Astrocyte of the hippocampus (primary cell): ENCODE data around the gene CLASP1.
"Not testable (repeated sequence)": the region's sequence is repeated elsewhere in the genome, so short reads cannot be mapped to it uniquely, and the experiment has no call there.

Experiments used
- DNase-seq: peaks from one replicate; pipeline ENCODE4 v3.0.0; 2011; ENCODE audit warnings: low read depth, low spot score

The CLASP1 gene

DNA sequence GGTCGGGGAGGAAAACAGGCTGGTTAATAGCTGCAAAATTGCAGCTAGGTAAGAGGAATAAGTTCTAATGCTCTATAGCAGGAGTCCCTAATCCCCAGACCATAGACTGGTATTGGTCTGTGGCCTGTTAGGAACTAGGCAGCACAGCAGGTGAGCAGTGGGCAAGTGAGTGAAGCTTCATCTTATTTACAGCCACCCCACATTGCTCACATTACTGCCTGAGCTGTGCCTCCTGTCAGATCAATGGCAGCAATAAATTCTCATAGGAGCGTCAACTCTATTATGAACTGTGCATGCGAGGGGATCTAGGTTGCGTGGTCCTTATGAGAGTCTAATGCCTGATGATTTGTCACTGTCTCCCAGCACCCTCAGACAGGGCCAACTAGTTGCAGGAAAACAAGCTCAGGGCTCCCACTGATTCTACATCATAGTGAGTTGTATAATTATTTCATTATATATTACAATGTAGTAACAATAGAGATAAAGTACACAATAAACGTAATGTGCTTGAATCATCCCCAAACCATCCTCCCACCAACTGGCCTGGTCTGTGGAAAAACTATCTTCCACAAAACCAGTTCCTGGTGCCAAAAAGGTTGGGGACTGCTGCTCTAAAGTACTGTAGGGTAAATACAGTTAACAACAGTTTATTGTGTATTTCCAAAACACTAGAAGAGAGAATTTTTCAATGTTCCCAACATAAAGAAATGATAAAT is 272.6 kb downstream of the CLASP1 start:
- no peak for DNase-seq

DNA sequence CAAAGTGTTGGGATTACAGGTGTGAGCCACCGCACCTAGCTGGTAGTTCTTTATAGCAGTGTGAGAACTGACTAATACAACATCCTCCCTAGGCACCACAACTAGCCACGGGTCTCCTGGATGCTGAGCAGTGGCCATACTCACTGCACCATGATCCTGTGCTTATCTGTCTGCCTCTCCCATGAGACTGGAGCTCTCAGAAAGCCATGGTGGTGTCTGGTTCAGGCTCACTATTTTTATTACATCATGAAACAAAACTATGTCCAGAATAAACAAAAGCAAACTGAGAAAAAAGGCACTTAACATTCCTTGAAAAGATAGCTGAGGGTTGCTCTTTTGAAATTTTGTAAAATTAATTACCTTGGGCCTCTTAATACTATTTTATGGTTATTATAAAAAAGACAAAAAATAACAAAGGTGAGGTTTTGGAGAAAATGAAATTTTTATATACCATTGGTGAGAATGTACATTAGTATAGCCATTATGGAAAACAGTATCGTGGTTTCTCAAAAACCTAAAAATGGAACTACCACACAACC is 273.6 kb downstream of the CLASP1 start:
- peak; percentile 72 for DNase-seq

DNA sequence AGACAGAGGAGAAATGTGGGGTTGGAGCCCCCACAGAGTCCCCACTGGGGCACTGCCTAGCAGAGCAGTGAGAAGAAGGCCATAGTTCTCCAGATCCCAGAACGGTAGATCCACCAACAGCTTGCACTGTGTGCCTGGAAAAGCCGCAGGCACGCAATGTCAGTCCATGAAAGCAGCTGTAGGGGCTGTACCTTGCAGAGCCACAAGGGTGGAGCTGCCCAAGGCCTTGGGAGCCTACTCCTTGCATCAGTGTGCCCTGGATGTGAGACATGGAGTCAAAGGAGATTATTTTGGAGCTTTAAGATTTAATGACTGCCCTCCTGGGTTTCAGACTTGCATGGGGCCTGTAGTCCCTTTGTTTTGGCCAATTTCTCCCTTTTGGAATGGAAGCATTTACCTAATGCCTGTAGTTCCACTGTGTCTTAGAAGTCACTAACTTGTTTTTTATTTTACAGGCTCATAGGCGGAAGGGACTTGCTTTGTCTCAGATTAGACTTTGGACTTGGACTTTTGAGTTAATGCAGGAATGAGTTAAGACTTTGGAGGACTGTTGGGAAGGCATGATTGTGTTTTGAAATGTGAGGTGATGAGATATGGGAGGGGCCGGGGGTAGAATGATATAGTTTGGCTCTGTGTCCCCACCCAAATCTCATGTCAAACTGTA is 274.7 kb downstream of the CLASP1 start:
- not testable (repeated sequence) for DNase-seq

DNA sequence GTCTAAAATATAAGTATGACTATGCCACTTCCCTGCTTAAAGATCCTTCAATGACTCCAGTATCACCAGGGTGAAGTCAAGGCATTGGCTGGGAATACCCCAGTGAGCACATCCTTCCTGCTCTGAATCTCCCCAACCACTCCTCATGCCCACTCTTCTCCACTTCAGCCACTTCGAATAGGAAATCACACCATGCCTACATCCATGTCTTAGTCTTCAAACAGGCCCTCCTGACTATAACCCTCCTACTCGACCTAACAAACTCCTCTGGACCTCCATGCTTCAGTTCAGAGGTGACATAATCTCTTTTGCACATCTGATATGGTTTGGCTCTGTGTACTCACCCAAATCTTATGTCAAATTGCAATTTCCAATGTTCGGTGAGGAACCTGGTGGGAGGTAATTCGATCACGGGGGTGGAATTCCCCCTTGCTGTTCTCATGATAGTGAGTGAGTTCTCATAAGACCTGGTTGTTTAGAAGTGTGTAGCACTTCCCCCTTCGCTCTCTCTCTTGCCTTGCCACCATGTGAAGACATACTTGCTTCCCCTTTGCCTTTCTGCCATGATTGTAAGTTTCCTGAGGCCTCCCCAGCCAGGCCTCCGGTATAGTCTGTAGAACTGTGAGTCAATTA is 276.4 kb downstream of the CLASP1 start:
- DNase-seq = no peak

DNA sequence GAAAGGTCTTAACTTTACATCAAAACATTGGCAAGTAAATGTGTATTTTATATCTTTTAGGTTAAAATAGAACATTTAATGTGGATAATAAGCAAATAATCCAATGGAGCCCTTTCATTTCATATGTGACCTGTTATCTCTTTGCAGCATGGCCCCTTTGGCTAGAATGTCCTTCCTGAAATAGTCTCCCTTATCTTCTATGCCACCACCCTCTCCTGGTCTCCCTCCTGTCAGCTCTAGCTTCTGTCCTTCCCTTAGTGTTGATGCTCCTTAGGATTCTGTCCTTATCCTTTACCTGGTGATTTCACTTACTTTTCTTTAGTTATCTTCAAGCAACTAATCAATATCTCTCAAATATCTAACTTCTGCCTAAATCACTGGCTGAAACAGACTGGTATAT is 277.2 kb downstream of the CLASP1 start:
- no peak for DNase-seq

DNA sequence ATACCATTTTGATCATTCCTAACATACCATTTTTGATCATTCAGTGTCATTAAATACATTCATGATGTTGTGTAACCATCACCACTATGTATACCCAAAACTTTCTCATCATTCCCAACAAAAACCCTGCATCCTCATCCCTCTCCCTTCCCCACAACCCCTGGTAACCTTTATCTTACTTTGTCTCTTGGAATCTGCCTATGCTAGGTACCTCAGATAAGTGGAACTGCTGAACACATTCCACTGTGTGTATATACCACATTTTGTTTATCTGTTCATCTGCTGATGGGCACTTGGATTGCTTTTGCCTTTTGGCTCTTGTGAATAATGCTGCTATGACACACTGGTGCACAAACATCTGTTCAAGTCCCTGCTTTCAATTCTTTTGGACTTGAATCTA is 280.4 kb downstream of the CLASP1 start:
- DNase-seq = no peak

DNA sequence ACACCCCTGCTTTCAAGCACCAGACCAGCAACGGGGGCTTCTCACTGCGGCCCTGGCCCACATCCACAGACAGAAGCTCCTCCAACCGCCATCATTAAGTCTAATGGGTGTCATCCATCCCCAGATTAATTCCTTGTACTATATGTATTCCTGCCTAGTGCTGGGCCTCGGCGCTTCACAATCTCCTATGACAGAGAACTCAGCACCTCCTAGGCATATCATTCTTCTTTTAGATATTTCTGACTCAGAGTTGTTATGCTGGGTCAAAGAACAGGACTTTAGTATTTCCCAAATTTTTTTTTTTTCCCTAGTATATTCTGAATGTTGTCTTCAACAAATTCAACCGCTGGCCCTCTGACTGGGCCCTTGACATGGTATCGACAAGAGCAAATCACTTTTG is 281.1 kb downstream of the CLASP1 start:
- DNase-seq = no peak

DNA sequence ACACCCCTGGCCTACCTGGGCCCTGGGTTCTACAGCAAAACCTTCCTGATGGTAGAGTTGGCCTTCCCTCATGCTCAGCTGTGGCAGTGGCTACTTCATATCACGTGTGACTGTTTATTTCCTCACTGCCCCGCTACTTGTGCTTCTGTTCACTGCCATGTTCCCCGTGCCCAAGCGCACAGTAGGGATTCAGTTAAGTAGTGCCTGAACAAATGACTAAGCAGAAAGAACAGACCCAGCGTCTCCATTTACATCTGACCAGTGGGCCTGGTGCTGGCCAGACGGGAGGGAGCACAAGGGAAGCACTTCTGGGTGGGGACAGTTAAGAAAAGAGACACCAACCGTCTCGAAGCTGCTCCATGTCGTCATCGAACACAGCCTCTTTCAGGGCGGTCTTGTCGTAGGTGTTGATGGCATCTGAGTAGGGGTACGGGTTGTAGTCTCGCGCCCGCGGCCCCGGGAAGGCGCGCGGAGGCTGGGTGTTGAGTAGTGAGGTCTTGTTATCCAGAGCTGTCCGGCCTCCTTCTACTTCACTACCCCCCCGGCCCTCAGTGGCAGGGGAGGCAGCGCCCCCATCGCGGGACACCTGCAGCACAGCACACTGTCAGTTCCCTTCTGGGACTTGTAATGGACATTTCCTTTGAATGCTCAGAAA is 281.9 kb downstream of the CLASP1 start:
- DNase-seq = no peak

DNA sequence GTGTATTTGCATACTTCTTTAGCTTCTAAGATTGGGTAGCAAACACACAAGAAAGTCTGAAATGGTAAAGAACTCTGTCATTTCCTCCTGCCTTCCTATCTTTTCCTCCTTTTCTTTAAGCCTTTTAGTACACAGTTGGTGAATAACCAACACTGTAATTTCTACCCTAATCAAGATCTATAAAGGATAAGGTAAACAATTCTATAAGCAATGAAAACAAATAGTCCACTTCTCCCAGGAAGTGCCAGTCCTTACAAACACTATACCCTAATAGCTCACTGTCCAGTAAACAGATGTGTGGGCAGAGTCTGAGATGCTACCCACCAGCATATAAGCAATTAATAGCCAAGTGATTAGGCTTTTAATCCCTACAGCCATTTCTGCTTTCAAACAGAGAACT is 283.2 kb downstream of the CLASP1 start:
- no peak for DNase-seq

DNA sequence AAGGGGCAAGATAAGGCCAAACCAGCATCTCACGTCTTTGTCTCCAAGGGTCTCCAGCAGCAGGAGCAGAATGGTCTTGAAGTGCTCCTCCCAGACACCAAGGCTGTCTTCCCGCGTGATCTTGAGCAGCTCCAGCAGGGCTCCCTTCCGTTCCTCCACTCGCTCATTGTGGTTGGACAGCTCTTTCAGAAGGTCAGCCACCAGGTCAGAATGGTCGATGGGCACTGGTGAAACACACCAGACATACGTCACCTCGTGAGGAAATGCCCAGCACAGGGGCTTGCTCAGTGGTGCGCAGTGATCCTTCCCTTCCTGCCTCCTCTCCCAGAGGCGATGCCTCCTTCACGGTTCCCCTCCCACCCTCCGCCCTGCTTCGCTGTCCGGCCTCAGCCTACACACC is 284.2 kb downstream of the CLASP1 start:
- DNase-seq = no peak

DNA sequence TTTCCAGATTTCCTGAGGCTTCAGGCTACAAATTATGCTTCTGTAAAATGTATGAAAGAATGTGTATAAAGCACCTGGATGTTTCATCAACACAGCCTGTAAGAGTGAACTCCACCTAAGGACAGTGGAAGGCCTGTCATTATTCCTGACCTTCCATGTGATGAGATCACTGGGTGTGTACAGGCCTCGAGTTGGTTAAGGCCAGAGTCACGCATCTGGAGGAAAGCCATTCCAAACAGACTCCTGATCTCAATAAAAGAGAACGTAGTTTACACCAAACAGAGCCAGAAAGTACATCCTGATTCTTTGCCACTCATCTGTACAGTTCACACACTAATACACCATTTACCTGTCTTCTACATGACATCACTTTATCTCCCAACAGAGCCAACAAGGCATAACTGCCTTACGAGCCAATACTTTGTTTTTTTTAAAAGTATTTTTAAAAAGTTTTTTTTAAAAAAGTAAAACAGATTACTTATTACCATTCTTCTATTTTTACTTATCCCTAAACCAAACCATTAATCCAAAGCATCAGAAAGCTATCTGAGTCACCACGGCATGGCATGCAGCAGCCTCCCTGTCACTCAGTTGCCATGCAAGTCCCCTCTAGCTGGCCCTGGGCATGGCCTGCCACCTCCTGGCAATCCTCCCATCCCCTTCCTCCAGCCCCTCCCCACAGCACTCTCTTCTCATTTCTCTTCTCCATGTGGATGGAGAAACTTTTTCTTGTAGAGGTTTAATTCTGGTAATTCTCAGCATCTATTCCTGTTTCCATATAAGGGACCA is 285.4 kb downstream of the CLASP1 start:
- DNase-seq = peak; percentile 72

DNA sequence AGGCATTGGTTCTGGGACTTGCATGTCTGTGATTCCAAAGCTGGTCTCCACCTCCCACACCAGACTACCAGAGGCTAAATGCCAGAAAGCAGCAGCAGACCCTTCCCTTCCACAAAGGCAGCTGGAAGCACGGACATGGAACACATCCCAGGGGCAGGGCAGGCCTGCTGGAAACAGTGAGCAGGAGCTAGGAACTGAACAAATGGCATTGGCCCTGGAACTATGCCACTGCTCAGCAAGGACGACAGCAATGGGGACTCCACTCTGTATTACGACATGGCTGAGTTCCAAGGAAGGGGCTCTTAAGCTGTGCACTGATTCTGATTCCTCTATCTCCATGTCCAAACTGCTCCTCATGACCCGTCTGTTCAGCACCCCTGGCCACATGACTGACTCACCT is 286.5 kb downstream of the CLASP1 start:
- DNase-seq = peak; percentile 27

DNA sequence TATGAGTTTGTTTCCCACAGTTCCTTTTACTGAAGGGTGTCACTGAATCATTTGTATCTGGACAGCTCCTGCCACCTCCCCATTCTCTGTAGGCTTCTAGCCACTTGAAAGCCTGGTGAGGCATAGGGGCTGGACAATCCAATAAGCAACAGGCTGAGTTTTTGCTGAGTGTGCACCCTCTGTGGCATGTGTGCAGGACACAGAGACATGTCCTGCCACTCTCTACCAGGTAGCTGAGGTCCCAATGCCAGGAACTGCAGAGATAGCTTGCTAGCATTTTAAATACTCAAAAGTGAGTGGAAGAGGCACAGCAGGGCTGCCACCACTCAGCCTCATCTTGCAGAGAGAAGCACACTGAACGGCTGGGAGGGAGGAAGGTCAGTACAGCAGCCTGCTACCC is 287.0 kb downstream of the CLASP1 start:
- no peak for DNase-seq

DNA sequence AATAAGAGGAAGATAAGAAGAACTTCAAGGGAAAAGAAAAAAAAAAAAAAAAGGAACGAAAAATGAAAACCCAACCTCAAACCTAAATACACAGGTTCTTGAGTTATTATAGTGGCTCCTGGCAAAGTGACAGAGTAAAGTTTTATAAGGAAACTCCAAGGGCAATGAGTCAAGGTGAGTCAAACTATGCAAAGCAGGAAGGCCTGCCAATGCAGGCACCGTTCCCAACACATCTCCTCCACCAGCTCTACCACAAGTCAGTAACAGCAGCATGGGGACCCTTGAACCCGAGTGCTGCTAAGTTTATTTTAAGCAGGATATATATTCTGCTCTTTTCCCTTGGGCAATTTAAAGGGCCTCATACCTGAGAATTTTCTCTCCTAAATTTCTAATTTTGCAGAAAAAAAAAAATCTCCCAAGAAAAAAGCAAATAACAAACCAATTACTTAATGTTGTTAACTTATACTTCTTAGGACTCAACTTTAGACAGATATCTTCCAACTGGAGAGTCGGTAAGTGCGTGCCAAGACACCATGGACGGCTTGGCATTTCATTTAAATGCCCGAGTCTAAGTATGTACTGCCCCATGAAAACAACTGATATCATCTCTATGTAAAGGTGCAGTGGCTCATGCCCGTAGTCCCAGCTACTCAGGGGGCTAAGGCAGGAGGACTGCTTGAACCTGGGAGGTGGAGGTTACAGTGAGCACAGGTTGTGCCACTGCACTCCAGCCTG is 288.5 kb downstream of the CLASP1 start:
- DNase-seq = peak; percentile 91

DNA sequence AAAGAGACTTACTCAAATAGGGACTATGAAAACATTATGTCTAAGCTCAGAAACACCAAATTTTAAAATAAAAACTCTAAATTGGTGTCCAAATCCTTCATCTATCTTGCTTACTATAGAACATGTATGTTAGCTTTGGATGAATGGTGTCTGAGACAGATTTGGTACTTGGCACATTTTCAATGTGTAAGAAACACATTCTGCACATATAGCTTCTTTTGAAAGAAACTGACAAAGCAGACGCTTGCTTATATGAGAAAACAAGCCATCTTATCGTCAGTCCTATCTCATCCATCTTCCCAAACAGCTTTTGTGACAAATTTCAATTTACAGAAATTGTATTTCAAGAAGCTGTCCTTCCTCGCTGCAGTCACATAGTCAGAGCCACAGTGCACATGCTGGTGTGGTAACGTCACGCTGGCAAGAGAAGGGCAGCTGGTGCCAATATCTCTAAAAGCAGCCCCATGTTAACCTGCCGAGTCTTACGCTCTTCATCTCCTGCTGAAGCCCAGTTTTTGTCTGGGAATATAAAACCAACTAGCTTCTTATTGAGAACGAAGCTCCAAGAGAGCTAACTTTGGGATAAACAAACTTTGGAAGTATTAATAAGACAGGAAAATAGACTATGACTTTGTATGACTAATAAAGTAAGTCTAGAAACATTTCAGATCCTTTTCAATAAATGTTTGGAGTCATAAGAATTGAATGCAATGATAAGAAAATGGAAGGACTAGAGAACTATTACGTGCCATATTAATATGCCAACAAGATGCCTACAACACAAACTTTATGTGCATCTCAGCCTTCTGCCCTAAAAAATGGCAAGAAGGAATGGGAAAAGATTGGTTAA is 289.3 kb downstream of the CLASP1 start:
- DNase-seq = no peak

DNA sequence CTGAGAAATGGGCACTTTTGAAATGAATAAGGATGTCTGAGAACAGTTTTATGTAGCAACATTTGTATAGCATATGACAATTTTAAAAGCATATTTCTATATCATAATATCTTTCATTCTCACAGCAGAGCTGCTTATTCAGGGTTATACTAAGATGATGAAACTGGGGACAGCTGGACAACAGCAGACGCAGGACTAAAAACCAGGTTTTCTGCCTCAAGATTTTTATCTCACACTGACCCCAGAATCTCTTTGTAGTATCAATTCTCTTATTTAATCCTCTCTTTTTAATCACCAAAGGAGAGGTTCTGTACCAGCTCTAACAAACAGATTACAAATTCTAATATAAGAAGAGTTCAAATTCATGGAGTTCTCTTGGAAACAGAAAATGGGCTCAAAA is 290.1 kb downstream of the CLASP1 start:
- DNase-seq = no peak

DNA sequence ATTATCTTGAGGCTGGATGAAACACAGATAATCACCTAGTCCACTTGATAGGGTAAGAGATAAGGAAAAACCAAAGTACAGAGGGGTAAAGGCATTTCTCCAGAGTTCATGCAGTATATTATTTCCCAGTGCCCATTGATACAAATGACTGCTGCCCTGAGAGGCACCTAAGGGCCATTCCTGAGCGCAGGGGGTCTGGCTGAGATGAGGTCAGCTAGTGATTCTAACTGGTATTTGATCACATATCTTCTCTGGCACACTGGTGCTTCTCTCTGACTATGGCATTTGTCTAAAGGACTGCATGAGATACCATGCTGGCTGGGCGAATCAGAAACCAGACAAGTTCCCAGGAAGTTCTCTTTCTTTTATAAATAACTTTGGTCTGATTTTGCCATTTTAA is 291.0 kb downstream of the CLASP1 start:
- no peak for DNase-seq

DNA sequence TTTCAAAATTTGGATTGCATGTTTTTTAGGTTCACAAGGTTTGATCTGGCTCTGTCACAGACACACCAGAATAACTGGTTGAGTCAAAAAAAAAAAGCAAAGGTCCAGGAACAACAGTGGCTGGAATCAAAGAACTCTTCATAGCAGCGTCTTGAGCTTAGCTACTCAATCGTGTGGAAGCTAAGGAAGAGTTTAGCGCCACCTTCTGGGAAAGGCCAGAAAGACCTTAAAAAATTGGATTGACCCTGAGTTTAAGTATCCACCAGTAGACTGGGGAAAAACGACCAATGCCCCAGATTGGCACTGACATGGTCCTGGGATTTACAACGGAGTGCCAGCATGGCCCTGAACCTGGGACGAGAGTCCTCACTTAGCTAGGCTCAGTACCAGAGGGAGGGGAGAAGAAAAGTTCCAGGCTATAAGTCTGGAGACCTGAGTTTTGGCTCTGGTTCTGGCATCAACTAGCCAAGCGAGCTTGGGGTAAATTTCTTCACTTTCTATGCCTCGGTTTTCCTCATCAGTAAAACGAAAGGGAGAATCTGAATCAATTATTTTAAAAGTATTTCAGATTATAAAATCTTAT is 293.1 kb downstream of the CLASP1 start:
- DNase-seq = peak; percentile 84

DNA sequence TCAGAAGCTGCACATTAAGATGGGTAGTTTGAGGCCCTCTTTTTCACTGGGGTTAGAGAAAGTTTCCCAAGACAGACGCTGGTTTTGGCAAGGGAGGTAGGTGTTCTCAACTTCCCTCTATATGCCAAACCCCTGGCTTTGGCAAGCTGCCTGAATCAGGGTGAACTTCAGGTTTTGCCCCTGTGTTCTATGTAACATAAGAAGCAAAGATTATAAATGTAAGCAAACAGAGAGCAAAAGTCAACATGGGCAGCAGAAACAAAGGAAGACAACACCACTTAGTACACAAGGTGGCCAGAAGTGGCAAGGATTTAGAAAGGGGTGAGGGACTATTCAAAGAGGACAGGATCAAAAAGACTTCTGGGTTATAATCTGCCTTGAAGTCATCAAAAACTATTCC is 293.8 kb downstream of the CLASP1 start:
- DNase-seq = peak; percentile 43
